Neuronal stem cell (in vitro differentiated cells): ENCODE data around the gene EIF2S1.

Source experiments
- DNase-seq: peaks from one replicate; pipeline ENCODE4 v3.0.0-alpha.2; 2013; ENCODE audit warnings: low spot score
- H2AFZ ChIP-seq: one replicate; pipeline ENCODE4 v1.6.1; 2013; ENCODE audit warnings: mild to moderate bottlenecking, low read length, inconsistent platforms
- H2AK5ac ChIP-seq: 2 replicates; pipeline ENCODE4 v1.6.1; 2013; ENCODE audit warnings: low read depth, mild to moderate bottlenecking, inconsistent platforms, low read length, moderate library complexity, mixed read lengths
- H2BK120ac ChIP-seq: 2 replicates; pipeline ENCODE4 v1.6.1; 2013; ENCODE audit warnings: low read depth, mild to moderate bottlenecking, inconsistent platforms, low read length, moderate library complexity, mixed read lengths
- H2BK12ac ChIP-seq: one replicate; pipeline ENCODE4 v1.6.1; 2013; ENCODE audit warnings: low read length, inconsistent platforms
- H2BK15ac ChIP-seq: 2 replicates; pipeline ENCODE4 v1.6.1; 2013; ENCODE audit warnings: mild to moderate bottlenecking, low read length, inconsistent platforms, mixed read lengths
- H2BK5ac ChIP-seq: one replicate; pipeline ENCODE4 v1.6.1; 2013; ENCODE audit warnings: inconsistent platforms, mild to moderate bottlenecking, low read length, moderate library complexity
- H3K14ac ChIP-seq: one replicate; pipeline ENCODE4 v1.6.1; 2013; ENCODE audit warnings: low read length, inconsistent platforms
- H3K18ac ChIP-seq: 2 replicates; pipeline ENCODE4 v1.6.1; 2013; ENCODE audit warnings: low read length, inconsistent platforms
- H3K23ac ChIP-seq: 2 replicates; pipeline ENCODE4 v1.6.1; 2013; ENCODE audit warnings: low read depth, mild to moderate bottlenecking, mixed read lengths, low read length, inconsistent platforms; ENCODE audit not compliant: poor library complexity
- H3K27ac ChIP-seq: replicated peaks from 3 replicates; pipeline ENCODE4 v1.5.1; 2013; ENCODE audit warnings: low read length, inconsistent platforms
- H3K27me3 ChIP-seq, 3 experiments: 2 replicates each; pipeline ENCODE4 v1.6.1; 2013; ENCODE audit warnings: low read length in 3 of 3, mild to moderate bottlenecking in 2 of 3, inconsistent platforms in 1 of 3, low read depth in 1 of 3, mixed read lengths in 1 of 3, moderate library complexity in 1 of 3; ENCODE audit not compliant: control insufficient read depth in 3 of 3, insufficient read depth in 3 of 3
- H3K36me3 ChIP-seq, 2 donors: replicated peaks in 1 of 2; 2 replicates each; pipeline ENCODE4 v1.6.1; 2013; ENCODE audit warnings: low read length in 2 of 2; ENCODE audit not compliant: control insufficient read depth in 2 of 2, insufficient read depth in 2 of 2
- H3K4ac ChIP-seq: 2 replicates; pipeline ENCODE4 v1.6.1; 2013; ENCODE audit warnings: inconsistent platforms, mild to moderate bottlenecking, low read length, moderate library complexity
- H3K4me1 ChIP-seq, 2 donors: 1 replicate in 1 of 2; 2 replicates in 1 of 2; pipeline ENCODE4 v1.6.1; 2013; ENCODE audit warnings: low read length in 2 of 2, low read depth in 1 of 2; ENCODE audit not compliant: control insufficient read depth in 2 of 2, insufficient read depth in 1 of 2
- H3K4me2 ChIP-seq: one replicate; pipeline ENCODE4 v1.6.1; 2013; ENCODE audit warnings: mild to moderate bottlenecking, low read length, inconsistent platforms; ENCODE audit not compliant: insufficient read depth, poor library complexity, severe bottlenecking
- H3K4me3 ChIP-seq, 2 donors: 2 replicates each; pipeline ENCODE4 v1.5.1; 2013; ENCODE audit warnings: low read length in 2 of 2, mild to moderate bottlenecking in 2 of 2, inconsistent platforms in 1 of 2, moderate library complexity in 1 of 2
- H3K79me1 ChIP-seq: one replicate; pipeline ENCODE4 v1.6.1; 2013; ENCODE audit warnings: low read depth, mild to moderate bottlenecking, inconsistent platforms, low read length, moderate library complexity
- H3K9ac ChIP-seq: one replicate; pipeline ENCODE4 v1.6.1; 2013; ENCODE audit warnings: mild to moderate bottlenecking, low read depth, low read length, inconsistent platforms; ENCODE audit not compliant: poor library complexity
- H3K9me3 ChIP-seq, 2 donors: replicated peaks in 1 of 2; 2 replicates each; pipeline versions ENCODE3 to v1.6.1; 2013; ENCODE audit warnings: low read length in 2 of 2, mild to moderate bottlenecking in 2 of 2, inconsistent platforms in 1 of 2, low read depth in 1 of 2, mixed read lengths in 1 of 2, moderate library complexity in 1 of 2; ENCODE audit not compliant: control insufficient read depth in 2 of 2, insufficient read depth in 1 of 2
- H4K8ac ChIP-seq: one replicate; pipeline ENCODE4 v1.6.1; 2013; ENCODE audit warnings: low read depth, mild to moderate bottlenecking, inconsistent platforms, low read length, moderate library complexity
- H4K91ac ChIP-seq: one replicate; pipeline ENCODE4 v1.6.1; 2013; ENCODE audit warnings: low read length, low read depth, mild to moderate bottlenecking, inconsistent platforms; ENCODE audit not compliant: poor library complexity
- WGBS, 2 donors: extraction: QIAGEN DNeasy Blood & Tissue Kit; methylation state at CpG; one replicate each; pipeline ENCODE4 v1.1.7; 2013; ENCODE audit warnings: missing lambda C conversion rate in 2 of 2, mixed read lengths in 1 of 2; ENCODE audit not compliant: insufficient read length in 2 of 2, insufficient replicate concordance in 1 of 2; ENCODE audit errors: extremely low coverage in 2 of 2; 5-methylcytosine and 5-hydroxymethylcytosine counted together

Gene EIF2S1

DNA sequence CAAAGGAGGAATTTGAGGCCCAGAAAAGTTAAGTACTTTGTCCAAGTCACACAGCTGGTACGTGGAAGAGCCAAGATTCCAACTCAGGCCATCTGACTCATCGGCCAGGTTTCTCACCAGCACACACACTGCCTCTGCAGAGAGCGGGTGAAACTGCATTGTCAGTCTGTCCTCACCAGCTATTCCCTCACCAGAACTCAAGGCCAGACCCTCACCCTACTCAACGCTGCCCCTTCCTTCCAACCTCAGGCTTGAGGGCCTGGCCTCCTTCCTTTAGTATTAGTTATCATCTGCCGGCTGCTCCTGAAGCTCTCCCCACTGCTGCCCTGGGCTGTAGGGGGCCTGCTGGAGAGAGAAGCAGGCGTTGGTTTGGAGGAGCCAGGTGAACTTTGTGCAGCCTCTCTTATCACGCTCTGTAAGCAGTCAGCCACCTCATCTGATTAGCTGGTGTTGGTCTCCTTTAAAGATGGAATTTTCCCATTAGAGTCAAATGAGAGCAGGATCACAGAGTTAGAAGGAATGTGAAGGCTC is 68.4 kb downstream of the EIF2S1 start:
- Histone ChIP-seq H3K9me3 (no peaks in the 10 kb centered on the region), H2AFZ (no peak overlapping the region), H3K79me1 (no peaks in the 10 kb centered on the region), H3K23ac (no peak overlapping the region), H2BK120ac (no peak overlapping the region), H3K36me3 (no peaks in the 10 kb centered on the region), H3K14ac (no peak overlapping the region), H4K91ac (no peak overlapping the region), H3K18ac (no peak overlapping the region), H2BK12ac (no peak overlapping the region), H2BK5ac (no peak overlapping the region), H2BK15ac (no peak overlapping the region), H3K4me1 (peaks cover 2 to 4% of the 10 kb centered on the region in 2 donors), H4K8ac (no peak overlapping the region), H3K4ac (no peak overlapping the region), H3K27me3 (peaks cover 0 to 28% (median 0%) of the 10 kb centered on the region in 3 experiments), H3K4me3 (no peak overlapping the region), H3K27ac (no peak overlapping the region), H3K4me2 (no peak overlapping the region), H3K9ac (no peak overlapping the region), H2AK5ac (no peak overlapping the region)
- DNase-seq, result no peak
- no CpG with 5 or more reads among the region's 7 CpGs for WGBS, 2 donors

GRCh38 chr14:67429510-67430205 is 69.5 kb downstream of the EIF2S1 start:
- H3K36me3 ChIP-seq, result no peaks in the 10 kb centered on the region
- no CpG with 5 or more reads among the region's 9 CpGs for WGBS, 2 donors

DNA sequence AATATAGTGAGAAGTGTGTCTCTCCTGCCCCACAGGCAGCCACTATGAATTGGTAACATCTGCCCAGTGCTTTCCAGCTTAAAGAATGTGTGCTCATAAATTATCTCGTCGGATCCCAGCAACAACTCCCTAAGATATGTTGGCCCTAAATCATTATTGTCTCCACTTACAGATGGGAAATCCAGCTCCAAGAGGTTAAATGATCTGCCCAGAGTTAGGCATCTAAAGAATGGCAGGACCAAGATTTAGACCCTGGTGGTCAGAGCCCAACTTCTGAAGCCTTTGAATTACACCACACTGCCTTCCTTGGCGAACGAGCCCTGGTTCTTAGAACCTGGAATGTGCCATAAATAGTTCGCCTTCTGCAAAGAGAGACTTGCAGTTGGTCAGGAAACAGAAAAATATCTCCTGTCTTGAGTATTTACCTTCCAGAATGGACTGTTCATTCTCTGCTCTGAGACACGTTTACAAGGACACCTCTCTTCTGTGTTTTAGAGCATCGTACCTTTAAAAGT is 72.0 kb downstream of the EIF2S1 start:
- no peak overlapping the region for H2BK15ac ChIP-seq
- peaks cover 0 to 44% (median 0%) of the 10 kb centered on the region in 3 experiments for H3K27me3 ChIP-seq
- no peak overlapping the region for H2AK5ac ChIP-seq
- no peak overlapping the region for H3K4me2 ChIP-seq
- no peak overlapping the region for H3K4me3 ChIP-seq
- H3K9me3 ChIP-seq, result no peaks in the 10 kb centered on the region
- H2BK12ac ChIP-seq, result no peak overlapping the region
- no peak overlapping the region for H4K8ac ChIP-seq
- no peaks in the 10 kb centered on the region for H3K36me3 ChIP-seq
- H3K4me1 ChIP-seq, result peaks cover 0 to 2% of the 10 kb centered on the region in 2 donors
- no peak overlapping the region for H3K9ac ChIP-seq
- no peak overlapping the region for H3K14ac ChIP-seq
- H3K23ac ChIP-seq, result no peak overlapping the region
- H3K79me1 ChIP-seq, result no peaks in the 10 kb centered on the region
- H4K91ac ChIP-seq, result no peak overlapping the region
- no peak for DNase-seq
- no CpG with 5 or more reads among the region's 7 CpGs for WGBS, 2 donors
- no peak overlapping the region for H3K18ac ChIP-seq
- H2AFZ ChIP-seq, result no peak overlapping the region
- H3K27ac ChIP-seq, result no peak overlapping the region
- no peak overlapping the region for H2BK5ac ChIP-seq
- no peak overlapping the region for H3K4ac ChIP-seq
- H2BK120ac ChIP-seq, result no peak overlapping the region

More at GRCh38 chr14:67429510-67430205, 69.5 kb downstream of the EIF2S1 start:
- Histone ChIP-seq H3K4ac (no peak overlapping the region), H3K18ac (no peak overlapping the region), H3K23ac (no peak overlapping the region), H3K27me3 (peaks cover 0 to 33% (median 0%) of the 10 kb centered on the region in 3 experiments), H4K91ac (no peak overlapping the region), H2BK120ac (no peak overlapping the region), H3K14ac (no peak overlapping the region), H2BK5ac (no peak overlapping the region), H4K8ac (no peak overlapping the region), H3K4me2 (no peak overlapping the region), H3K9me3 (no peaks in the 10 kb centered on the region), H2BK15ac (no peak overlapping the region), H3K79me1 (no peaks in the 10 kb centered on the region), H2BK12ac (no peak overlapping the region), H2AK5ac (no peak overlapping the region), H3K4me3 (no peak overlapping the region), H3K9ac (no peak overlapping the region), H2AFZ (no peak overlapping the region), H3K27ac (no peak overlapping the region), H3K4me1 (peaks cover 2 to 4% of the 10 kb centered on the region in 2 donors)
- DNase-seq, result no peak

DNA sequence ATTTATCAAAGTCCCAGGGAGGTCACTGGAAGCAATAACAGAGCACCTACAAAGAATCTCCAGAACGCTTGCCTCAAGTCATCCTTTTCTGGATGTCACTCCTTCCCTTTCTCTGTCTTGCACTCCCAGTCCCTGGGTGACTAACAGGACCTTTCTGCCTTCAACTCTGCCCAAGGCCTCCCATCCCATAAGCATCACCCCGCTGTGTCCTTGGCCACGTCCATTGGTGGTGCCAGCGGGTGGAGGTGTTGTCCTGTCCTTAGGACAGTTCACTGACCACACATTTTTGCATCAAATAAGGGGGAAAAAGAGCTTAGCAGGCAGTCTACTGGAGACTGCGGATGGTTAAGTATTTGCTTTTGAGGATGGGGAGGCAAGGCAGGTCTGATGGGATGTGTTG is 75.5 kb downstream of the EIF2S1 start:
- no CpG with 5 or more reads among the region's 5 CpGs for WGBS, 2 donors

More for the DNA sequence above, 75.5 kb downstream of the EIF2S1 start:
- Histone ChIP-seq H2AK5ac (no peak overlapping the region), H3K4me1 (peaks cover 0 to 2% of the 10 kb centered on the region in 2 donors), H3K4me2 (no peak overlapping the region), H3K9me3 (no peaks in the 10 kb centered on the region), H3K4me3 (no peak overlapping the region), H4K91ac (no peak overlapping the region), H3K4ac (no peak overlapping the region), H3K9ac (no peak overlapping the region), H2BK5ac (no peak overlapping the region), H4K8ac (no peak overlapping the region), H3K23ac (no peak overlapping the region), H2BK120ac (no peak overlapping the region), H3K36me3 (no peaks in the 10 kb centered on the region), H3K79me1 (no peaks in the 10 kb centered on the region), H3K27me3 (peaks cover 0 to 34% (median 0%) of the 10 kb centered on the region in 3 experiments), H3K18ac (no peak overlapping the region), H3K14ac (no peak overlapping the region), H2BK12ac (no peak overlapping the region), H2AFZ (no peak overlapping the region), H2BK15ac (no peak overlapping the region), H3K27ac (no peak overlapping the region)
- DNase-seq, result no peak
